Stimulated activated CD8-positive, alpha-beta memory T cell treated with anti-CD3 and anti-CD28 coated beads, Interleukin-7, amount 100 ng/mL, for 4 hours (primary cell): ENCODE data around the gene EPDR1.
"Not testable (repeated sequence)": the region's sequence is repeated elsewhere in the genome, so short reads cannot be mapped to it uniquely, and the experiment has no call there.

Experiments
- DNase-seq, 2 donors: peaks; one replicate each; pipeline ENCODE4 v3.0.0-alpha.2; 2020; ENCODE audit warnings: low read depth in 2 of 2

The EPDR1 gene

DNA sequence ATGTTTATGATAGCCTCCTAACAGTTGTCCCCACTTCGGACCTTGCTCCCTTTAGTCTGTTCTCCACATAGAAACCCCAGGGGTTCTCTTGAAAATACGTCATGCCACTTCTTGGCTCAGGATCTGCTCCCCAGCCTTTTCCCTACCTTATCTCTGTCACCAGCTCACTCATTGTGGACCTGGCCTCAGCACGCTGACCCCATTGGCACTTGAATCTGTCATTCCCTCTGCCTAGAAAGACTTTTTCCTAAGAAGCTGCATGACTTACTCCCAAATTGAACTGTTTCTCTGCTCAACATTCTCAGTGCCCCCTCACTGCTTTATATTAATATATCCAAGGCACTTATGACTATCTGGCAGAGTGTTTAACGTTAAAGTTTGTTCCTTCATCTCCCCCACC lies 8.4 kb downstream of the EPDR1 start:
- no peak for DNase-seq

DNA sequence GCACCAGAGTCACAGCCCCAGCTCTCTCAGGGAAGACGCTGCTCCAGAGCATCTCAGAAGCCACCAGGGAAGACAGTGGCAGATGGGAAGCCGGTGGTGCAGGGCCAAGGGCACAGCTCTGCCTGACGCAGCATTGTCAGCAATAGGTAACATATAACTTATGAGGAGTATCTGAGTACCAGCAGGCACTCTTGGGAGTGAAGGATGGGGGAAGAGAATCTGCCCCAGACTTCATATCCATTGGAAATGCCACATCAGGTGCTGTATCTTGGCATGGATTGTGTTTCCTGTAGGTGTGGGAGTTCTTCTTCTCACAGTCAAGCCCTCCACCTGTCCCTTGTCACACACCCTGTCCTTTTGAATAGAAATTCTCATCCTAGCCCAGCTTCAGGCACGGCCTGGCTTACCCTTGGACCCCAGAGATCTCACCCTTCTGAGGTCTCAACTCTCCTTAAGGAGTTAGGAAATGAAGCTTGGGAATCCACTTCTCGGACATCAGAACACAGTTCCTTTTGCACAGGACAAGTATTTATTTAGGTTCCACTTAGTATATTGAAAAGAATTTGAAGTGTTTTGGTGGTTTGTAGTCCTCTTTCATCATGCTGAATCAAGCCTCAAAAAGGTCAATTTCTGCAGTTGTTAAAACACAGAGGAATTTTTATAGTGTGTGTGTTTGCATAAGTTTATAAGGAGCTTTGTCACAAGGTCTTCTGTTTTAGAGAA lies 9.9 kb downstream of the EPDR1 start:
- no peak for DNase-seq

DNA sequence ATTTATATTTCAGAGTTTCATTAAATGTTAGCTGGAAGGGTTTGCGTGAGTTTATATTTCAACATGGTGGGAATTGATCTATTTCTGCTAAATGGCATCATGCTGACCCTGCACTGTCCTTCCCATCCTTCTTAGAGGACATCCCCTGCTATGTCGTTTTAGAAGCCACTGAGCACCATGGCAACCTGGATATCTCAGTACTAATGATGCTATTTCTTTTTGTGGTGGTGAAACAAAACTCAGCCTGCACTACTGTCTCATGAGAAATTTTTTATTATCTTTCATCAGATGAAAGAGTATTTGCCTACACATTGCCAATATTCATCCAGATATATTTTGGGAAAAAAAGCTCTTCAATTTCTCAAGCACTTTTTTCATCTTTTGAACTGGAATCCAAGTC lies 12.1 kb downstream of the EPDR1 start:
- no peak for DNase-seq

DNA sequence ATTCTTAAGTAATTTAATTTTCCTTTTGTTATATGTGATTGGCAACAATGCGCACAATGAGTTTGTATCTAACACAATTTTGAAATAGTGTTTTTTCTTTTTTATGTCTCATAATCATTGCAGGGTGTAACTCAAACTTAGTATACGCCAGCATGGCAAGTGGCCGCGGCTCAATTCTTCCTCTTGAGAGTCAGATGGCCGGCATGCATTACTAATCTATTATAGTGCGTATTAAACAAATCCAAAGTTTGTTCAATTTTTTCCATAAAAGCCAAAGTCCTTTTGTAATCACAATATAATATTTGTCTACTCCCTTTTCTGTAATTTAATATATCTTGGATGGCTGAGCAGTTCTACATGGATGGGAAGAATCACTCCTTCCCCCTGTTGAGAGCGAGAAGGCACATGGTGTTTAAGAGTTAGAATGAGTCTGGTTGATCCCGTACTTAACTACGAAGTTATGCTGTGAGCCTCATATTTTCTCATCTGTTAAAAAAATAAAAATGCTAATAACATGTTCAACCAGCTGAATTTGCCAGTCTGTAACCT lies 12.7 kb downstream of the EPDR1 start:
- no peak for DNase-seq

DNA sequence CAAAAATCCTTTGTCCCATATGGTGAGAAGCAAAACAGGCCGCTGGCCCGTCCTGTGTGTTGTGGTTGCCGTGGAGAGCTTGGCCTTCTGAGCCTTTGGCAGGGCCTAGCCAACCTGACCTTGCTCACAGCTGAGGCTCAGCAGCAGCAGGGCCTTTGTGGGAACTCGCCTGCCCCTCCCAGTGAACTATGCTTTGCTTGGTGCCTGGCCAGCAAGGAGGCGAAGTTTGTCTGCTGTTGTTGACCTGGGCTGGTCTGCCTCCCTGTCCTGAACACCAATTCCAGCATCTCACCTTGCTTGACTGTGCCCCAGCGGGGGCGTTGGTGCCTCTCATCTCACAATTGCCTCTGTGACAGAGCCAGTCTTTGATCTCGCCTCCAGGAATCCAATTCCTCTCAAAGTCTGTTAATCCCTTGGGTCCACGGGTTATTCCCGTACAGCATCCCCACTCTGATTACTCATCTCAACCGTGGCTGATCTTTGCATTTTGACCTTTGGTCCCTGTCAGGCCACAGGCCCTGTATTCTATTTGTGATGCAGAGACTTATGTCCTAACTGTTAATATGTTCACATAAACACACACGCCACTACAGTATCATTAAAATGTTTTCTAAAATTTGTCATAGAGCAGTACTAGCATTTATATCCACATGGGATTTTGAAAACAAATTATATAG lies 22.6 kb downstream of the EPDR1 start:
- DNase-seq = no peak

DNA sequence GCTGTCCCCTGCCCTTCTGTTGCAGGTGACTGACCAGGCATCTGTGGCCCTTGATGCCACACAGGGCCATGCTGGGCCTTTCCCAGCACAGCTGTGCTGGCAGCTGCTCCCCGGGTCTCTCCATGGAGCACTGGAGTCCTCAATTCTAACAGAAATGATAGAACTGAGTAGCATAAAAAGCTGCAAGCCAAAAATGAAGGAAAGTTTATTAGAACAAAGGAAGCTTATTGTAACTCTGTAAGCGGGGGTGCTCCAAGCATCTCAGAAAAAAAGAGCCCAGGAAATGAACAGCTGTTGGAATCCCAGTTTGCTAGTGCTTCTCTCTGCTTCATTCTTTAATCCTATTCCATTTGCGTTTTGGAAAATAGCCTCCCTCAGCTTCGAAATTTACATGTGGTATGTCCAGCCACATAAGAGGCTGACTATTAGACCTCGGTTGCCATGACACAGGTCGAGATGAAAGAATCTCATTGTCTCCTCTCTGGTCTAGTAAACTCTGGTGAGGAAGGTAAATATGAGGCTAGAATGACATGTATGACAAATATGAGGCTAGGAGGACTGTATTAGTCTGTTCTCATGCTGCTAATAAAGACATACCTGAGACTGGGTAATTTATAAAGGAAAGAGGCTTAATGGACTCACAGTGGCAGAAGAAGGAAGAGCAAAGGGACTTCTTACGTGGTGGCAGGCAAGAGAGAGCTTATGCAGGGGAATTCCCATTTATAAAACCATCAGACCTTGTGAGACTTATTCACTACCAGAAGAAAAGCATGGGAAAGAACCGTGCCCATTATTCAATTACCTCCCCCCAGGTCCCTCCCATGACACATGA lies 23.7 kb downstream of the EPDR1 start:
- DNase-seq = no peak

DNA sequence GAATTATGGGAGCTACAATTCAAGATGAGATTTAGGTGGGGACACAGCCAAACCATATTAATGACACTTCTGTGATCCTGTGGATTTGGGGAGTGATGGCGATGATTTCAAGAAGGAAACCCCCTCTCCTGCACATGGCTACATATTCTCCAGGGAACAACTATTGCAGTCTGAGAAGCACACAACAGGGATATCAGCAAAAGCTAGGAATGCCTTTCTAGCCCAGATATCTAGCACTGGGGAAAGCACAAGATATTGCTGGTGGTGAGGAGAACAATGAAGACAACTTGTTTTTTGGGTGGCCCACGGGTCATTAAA lies 24.3 kb downstream of the EPDR1 start:
- DNase-seq = no peak

DNA sequence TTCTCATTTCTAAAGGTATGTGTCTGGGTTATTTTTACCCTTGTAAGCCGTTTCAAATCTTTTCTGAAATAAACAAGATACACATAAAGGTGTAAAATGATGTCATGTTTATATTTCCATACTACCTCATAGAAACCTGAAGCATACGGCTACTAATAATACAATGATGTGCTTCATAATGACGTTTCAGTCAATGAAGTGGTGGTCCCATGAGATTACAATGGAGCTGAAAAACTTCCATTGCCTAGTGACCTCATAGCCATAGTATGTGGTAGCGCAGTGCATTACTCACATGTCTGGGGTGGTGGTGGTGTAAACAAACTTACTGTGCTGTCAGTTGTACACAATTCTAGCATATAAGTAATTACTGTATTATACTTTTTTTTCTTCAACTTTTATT lies 24.9 kb downstream of the EPDR1 start:
- DNase-seq = no peak

DNA sequence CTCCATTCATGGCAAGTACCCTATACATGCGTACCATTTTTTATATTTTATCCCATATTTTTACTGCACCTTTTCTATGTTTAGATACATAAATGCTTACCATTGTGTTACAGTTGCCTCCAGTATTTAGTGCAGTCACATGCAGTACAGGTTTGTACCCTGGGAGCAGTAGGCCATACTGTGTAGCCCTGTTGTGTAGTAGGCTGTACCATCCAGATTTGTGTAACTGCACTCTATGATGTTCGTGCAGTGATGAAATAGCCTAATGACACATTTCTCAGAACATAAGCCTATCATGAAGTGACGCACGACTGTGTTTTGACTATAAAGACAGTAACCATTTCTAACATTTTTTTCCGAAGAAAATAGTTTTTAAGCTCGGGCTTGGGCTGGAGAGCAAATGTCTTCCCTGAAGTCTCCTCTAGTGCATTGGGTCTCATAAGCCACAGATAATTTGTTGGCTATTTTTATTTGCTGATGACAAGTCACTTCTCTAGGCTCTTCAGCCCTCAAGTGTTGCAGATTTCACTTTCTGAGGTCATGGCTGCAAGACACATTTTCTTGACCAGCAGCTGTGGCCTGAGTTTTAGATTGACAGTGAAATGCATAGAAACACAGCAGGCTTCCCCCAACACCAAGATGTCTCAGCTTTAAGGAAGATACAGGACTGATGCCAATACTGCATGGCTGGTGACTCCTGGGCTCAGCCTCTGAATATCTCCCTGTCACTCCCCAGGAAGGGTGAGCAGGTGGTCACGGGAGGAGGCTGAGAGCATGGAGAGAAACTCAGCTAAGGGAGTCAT lies 26.9 kb downstream of the EPDR1 start:
- no peak for DNase-seq

DNA sequence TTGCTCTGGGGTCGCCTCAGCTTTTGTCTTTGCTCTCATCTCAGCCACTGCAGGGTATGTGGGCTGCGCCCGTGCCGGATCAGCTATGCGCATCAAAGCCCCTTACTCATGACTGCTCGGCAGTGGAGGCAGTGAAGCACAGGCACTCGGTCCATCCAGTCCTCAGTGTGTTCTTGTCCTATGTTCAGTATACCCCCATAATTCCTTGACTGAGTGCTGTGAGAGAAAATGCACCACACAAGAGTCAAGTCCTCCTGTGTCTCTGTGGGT lies 27.4 kb downstream of the EPDR1 start:
- DNase-seq = no peak

DNA sequence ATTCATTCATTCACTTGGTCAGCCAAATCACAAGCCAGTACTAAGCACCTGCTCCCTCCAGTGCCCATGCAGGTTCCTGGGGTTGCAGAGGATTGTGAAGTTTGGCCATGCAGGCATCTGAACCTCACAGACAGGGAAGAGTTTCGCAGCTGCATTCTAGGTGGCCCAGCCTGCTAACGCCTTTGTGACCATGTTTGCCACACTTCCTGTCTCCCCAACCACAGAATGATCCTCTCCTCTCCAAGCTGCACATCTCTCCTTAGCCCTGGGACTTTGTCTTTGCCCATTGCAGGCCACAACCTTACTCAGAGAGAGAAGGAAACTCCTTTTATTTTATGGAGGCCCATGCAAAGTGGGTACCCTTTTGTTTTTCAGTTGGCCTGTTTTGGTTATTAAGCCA lies 31.8 kb downstream of the EPDR1 start:
- no peak for DNase-seq

DNA sequence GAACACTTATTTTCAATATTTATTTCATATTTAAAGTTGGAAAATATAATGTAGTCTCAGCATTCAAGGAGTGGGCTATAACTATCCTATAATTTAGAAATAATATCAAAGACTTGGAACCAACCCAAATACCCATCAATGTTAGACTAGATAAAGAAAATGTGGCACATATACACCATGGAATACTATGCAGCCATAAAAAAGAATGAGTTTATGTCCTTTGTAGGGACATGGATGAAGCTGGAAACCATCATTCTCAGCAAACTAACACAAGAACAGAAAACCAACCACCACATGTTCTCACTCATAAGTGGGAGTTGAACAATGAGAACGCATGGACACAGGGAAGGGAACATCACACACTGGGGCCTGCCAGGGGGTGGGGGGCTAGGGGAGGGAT lies 33.8 kb downstream of the EPDR1 start:
- DNase-seq = not testable (repeated sequence)

DNA sequence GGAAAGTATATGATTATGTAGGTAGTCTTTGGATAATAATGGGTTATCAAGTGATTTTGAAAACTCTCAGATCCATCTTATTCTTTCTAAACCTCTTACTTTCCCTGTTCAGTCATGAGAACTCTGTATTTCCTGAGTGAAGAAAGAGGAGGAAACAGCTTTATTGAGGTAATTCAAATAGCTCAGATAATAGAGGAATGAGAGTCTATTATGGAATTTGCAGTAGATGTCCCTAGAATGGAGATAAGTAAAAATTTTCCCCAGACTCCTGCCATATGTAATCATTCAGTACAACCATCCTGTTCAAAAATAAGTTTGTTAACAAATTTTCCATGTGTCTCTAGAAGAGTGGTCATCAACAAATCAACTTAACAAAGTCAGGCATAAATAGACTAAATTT lies 36.4 kb downstream of the EPDR1 start:
- no peak for DNase-seq

DNA sequence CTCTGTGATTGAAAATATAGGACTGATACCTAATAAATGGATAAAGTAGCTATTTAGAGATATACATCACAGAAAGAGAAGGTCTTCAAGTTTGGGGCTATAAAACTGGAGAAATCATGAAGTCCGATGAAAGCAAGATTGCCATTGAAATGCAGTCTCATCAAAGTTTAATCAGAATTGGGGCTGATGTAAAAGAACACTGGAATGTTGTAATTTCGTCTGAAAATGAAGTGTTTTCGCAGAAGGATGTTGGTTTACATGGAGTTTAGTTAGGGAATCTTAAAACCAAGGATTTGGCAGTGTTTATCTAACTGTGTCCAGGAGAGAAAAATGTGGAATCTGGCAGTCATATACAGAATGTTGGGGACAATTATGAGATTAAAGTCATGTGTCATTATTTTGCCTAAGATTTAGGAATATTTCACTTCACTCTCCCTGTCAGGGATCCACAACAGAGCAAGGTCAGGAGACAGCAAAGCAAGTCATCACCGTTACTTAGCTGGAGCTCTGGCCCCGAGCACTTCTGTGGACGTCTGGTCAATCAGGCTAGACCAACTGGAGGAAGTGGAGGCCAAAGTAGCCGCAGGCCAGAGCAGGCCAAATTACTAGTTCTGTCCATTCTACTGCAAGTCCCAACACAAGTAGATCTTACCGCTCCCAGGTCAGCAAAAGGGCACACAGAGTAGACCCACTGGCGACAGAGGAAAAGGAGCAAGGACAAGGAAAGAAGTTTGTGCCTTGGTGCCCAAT lies 37.0 kb downstream of the EPDR1 start:
- no peak for DNase-seq

DNA sequence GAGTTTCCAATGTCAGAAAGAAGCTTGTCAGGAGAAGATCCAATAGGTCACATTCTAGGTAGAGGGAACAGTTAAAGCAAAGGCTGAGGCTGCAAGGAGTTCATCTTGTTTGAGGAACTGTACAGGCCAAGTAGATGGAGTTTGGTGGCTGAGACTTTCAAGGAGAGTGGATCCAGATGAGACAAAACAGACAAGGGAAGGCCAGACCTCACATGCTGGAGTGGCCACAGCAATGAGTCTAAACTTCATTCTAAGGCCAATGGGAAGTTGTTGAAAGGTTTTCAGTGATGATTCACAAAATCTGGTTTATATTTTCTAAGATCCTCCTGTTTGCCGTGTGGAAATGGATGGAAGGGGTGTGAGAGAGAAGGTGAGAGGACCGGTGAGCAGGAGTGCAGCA lies 40.0 kb downstream of the EPDR1 start:
- DNase-seq = no peak

DNA sequence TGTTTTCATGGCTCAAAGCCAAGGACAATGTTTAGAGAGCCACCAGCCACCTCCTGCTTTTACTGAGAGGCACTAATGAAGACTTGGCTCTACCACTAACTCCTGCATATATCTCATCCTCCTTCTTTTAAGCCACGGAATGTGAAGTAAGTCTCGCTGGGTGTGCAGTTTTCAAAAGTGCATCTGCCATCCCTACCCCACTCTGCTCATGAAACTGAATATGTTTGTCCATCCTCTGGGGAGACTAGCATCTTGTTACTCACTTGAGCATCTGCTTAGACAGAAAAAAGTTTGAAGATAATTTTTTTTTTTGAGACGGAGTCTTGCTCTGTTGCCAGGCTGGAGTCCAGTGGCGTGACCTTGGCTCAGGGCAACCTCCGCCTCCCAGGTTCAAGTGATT lies 40.8 kb downstream of the EPDR1 start:
- DNase-seq = no peak

DNA sequence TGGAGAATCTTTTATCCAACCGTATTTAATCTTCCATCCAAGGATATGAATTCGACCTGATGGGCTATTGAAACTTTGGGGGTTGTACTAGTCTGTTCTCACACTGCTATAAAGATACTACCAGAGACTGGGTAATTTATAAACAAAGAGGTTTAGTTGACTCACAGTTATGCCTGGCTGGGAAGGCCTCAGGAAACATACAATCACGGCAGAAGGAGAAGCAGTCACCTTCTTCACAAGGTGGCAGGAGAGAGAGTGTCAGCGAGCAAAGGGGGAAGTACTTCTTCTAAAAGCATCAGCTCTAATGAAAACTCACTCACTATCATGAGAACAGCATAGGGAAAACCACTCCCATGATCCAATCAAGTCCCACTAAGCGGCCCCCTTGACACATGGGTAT lies 43.8 kb downstream of the EPDR1 start:
- DNase-seq = no peak

DNA sequence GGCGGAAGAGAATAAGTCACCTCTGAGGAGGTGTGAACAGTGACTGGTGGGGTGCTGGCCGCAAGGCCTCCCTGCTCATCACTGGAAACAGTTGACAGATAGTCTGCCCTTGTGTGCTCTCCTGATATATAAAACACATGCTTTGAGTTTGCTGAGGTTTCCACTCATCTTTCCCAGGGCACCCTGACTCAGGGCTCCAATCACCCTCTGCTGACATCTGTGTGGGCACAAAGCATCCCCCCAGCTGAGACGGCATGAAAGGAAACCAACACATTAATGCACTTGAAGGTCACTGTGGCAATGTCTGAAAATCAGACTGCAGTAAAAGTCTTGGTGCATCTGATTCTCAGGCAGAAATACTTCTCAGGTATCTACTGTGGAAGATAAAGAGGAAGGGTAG lies 49.8 kb downstream of the EPDR1 start:
- no peak for DNase-seq

DNA sequence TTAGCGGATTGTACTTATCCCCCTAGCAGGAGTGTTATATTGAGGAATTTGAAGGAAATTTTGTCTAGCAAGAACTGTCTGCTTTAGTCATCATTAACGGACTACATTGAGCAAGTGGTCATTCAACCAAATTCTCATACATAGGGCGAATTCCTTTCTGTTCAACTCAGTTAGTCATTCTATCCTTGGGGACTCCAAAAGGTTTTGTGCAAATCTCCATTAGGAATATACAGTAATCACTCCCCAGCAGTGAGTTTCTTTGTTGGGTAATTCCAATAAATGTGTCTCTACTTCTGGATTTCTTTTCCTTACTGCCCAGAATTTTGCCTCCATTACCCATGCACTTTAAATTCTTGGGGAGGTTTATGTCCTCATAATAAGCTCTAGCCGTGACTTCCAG lies 51.1 kb downstream of the EPDR1 start:
- DNase-seq = no peak

DNA sequence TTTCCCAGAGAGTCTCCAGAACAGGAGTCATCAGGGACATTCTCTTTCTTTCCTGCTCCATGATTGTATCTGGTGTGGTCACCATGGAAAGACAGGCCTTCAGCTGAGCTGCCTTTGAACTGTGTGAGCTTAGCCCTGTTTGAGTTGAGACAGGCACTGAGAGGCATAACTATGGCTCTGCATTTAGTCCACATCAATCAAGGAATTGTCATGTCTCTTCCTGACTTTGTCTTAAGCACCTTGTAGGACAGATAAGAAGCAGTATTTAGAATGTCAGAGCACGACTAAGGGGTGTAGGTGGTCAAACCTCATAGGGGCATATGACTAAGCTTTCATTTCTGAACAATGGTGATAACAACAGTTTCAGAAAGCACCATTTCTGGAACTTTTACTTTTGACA lies 53.5 kb downstream of the EPDR1 start:
- DNase-seq = no peak

DNA sequence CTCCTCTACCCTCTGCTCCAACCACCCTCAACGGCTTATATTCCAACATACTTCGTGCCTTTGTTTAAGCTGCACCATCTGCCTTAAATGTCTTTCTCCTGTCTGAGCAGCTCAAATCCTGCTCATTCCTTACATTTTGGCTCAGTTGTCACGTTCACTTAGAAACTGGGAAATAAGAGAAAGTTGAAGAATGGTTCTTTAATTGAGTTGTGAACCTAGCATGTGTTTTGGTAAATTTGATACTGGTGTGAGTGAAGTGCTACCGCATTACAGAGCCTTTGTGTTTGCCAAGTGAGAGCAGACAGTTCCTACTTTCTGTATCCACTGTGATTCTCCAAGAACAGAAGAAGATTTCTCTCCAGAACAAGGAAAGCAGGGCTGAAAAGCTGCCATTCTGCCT lies 54.3 kb downstream of the EPDR1 start:
- DNase-seq = no peak

DNA sequence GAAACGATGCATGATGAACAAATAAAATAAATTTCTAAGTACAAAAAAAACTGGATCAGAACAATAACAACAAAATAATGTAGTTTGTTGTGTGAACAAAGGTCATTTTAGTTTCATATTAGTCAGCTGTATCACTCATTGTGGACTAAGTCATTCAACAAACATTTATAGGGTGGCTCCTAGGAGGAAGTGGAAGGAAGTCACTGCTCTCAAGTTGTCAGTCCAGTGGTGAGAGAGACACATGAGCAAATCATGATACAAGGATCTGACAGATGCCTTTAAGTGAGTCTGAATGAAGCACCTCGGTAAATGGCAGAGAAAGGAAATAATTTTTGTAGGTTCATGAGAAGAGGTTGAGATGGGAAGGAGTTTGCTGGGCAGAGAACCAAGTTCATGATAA lies 56.8 kb downstream of the EPDR1 start:
- no peak for DNase-seq
